Body of pancreas (tissue), 4 donors: ENCODE results near the gene LRRC61.

ENCODE experiments used
- CTCF ChIP-seq, 7 experiments: fragments of 450-650 bp in 4 of 7; fragments of 200-600 bp in 3 of 7; sonication (generic) in 3 of 7; IDR thresholded peaks; one replicate each; pipeline ENCODE4 v1.5.1; 2016 to 2019; ENCODE audit warnings: antibody characterized with exemption in 7 of 7
- POLR2A ChIP-seq, 3 donors: fragments of 450-650 bp; IDR thresholded peaks; one replicate each; pipeline ENCODE4 v1.6.1; 2016; ENCODE audit warnings: antibody characterized with exemption in 3 of 3, mild to moderate bottlenecking in 2 of 3

DNA sequence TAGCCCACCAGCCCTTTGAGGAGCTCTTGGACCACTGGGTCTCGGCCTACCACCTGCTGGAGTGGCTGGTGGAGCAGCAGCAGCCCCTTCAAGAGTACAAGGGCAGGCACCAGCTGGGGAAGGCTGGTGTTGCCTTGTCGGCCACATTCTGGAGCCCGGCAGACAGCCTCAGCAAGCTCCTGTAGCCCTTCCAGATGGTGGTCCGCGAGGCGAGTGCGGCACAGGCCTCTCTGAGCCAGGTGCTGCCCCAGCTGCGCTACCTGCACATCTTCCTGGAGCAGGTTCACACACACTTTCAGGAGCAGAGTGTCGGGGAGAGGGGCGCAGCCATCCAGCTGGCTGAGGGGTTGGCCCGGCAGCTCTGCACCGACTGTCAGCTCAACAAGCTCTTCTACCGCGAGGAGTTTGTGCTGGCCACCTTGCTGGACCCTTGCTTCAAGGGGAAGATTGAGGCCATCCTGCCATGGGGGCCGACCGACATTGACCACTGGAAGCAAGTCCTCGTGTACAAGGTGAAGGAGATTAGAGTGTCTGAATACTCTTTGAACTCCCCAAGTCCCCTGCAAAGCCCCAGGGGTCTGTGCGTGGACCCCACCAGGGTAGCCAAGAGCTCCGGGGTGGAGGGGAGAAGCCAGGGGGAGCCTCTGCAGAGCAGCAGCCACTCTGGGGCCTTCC lies 7.2 kb downstream of the LRRC61 start:
- no peak for TF ChIP-seq CTCF (IDR thresholded peaks at IDR 0.05)
- no peak for TF ChIP-seq POLR2A (IDR thresholded peaks at IDR 0.05)
